RCC 7860 (cell line): Measurements from ENCODE around the gene NDUFAF3.
A peak's percentile ranks its signal among the peaks of the same experiment; 100 is the strongest.

Experiments used
- DNase-seq: peaks from one replicate; pipeline ENCODE4 v3.0.0-alpha.2; 2015; ENCODE audit warnings: low spot score
- FAIRE-seq: peaks from 2 replicates; lab custom pipeline; 2012; peaks lifted over from hg19 to GRCh38; lab: Jason Lieb, UNC

Gene NDUFAF3, protein sequence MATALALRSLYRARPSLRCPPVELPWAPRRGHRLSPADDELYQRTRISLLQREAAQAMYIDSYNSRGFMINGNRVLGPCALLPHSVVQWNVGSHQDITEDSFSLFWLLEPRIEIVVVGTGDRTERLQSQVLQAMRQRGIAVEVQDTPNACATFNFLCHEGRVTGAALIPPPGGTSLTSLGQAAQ

DNA sequence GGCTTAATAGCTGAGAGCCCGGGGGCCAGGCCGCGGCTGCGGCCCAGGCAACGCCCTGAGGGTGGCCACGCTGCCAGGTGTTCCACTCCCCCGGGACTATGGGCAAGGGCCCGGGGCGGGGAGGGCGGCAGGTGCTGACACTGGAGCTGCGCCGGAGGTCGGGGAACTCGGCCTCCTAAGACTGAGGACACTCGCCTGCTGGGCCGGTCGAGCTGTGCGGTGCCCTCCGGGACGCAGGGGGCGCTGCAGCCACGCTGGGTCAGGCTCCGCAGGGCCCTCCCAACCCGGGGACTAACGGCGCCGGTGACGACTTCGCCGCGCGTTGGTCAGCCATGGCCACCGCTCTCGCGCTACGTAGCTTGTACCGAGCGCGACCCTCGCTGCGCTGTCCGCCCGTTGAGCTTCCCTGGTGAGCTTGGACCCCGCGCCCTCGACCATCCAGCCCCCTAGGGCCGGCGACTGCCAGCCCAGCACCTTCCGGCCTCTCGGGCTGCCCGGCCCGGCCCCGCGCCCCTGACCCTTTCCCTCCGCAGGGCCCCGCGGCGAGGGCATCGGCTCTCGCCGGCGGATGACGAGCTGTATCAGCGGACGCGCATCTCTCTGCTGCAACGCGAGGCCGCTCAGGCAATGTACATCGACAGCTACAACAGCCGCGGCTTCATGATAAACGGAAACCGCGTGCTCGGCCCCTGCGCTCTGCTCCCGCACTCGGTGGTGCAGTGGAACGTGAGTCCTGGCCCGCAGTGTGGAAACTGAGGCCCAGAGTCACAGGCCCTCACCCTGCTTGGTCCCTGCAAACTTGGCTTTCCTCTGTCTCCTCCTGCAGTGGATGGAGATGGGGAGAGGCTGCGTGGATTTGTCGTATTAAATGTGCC, at the start of gene NDUFAF3:
Gene NDUFAF3 (plus strand): TSS at position 309 of the 875 bp plus-strand sequence. CDS start 24 bp downstream, at position 333.
- FAIRE-seq (no peak), DNase-seq (peak; percentile 84)

DNA sequence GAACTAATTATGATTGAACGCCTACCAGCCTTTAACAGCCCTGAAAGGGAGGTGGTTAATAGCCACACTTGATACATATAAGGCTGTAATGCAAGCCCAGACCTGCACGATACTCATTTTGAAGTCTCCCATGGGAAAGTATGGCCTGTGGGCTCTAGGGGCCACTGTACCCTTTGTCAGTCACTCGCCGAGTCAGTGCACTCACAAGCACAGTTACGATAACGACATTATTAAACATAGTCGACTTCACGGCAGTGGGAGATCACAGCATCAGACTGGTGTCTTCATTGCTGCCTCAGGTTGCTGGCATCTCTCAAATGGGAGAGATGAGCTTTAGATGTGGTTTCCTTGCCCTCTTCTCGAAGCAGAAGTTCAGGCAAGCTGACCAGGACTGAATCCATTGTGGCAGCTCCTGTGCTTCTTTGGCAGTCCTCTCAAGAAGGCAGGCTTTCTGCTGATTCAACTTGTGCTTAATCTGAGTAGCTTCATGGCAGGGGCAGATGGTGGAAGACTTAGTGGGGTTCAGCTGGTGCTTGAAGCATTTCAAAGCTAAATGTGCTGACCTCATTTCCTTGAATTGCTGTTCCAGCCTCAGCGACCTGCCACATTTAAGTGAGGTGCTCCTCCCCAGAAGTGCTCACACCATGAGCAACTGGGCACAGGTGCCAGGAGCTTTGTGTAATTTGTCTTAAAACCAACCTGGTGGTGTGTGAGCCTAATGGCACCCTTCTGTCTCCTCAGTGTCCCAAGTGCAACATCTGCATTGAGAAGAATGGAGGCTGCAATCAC, 47.7 kb upstream of the NDUFAF3 start:
- FAIRE-seq (no peak), DNase-seq (no peak)

DNA sequence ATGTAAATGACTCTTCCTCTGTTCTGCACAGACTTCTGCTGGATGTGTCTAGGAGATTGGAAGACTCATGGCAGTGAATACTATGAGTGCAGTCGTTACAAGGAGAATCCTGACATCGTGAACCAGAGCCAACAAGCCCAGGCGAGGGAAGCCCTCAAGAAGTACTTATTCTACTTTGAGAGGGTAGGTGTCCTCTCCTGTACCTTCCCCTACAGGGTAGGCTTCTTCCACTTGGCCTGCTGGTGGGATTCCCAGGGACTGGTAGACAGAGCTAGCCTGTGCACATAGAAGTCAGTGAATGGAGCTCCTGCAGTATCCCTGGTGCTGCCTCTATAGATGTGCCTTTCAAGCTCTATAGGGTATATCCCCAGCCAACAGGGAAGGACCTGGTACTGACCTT, 42.5 kb upstream of the NDUFAF3 start:
- no peak for DNase-seq
- FAIRE-seq: no peak

DNA sequence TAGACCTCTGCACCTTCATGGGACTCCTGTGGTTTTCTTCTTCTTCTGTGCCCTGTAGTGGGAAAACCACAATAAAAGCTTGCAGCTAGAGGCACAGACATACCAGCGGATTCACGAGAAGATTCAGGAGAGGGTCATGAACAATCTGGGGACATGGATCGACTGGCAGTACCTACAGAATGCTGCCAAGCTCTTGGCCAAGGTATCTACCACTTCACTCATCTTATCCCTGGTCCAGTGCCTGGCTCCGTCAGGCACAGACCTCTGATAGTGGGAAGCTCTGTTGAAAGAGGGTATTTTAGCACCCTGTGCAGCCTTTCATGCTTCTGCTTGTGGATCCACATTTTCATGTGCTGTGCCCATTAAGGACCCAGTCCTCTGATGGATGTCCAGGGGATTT, 41.6 kb upstream of the NDUFAF3 start:
- DNase-seq: no peak
- no peak for FAIRE-seq

DNA sequence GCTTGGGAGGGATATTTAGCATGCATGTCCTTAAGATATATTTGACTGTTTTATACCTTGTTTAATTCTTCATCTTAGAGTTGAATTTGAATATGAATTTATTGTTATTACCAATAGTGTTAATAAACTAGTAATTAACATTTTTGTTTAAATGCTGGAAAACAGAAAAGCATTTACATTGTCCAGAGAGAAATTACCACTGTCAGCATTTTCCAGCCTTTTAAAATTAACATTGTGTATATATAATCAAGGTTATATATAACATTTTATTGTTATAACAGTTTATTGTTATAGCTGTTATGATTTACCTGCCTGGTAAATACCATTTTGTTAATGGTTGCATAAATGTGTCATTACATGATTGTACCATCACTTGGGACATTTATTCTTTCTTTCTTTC, 39.9 kb upstream of the NDUFAF3 start:
- no peak for FAIRE-seq
- no peak for DNase-seq

DNA sequence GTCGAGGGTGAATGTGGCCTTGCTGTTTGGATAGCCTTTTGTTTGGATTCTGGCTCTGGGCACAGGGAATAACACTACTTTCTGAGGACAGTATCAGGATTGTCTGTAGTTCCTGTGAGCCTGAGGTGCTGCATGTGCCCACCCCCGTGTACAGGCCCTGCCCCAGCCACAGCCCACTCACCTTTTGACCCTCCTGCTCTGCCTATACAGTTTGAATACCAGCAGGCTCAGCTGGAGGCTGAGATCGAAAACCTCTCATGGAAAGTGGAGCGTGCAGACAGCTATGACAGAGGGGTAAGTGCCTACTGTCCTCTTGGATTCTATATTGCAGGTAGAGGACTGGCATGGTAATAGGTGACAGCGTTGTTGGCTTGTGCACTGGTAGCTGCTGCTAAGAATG, 39.2 kb upstream of the NDUFAF3 start:
- DNase-seq: no peak
- FAIRE-seq: no peak

DNA sequence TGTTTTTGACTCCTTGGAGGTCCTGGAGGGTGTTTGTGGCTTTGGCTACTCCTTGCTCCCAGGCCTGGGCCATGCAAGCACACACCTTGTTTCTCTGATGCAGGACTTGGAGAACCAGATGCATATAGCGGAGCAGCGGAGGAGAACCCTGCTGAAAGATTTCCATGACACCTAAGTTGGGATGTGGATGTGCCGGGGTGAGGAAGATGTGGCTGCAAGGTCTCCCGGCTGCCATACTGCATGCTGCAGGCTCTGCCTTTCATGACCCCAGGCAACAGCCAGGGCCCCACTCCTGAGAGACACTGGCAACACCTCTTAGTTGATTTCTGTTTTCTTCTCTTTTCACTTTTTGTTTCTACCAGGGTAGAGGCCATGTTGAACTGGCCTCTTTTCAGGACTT, 38.8 kb upstream of the NDUFAF3 start:
- FAIRE-seq (no peak), DNase-seq (no peak)

DNA sequence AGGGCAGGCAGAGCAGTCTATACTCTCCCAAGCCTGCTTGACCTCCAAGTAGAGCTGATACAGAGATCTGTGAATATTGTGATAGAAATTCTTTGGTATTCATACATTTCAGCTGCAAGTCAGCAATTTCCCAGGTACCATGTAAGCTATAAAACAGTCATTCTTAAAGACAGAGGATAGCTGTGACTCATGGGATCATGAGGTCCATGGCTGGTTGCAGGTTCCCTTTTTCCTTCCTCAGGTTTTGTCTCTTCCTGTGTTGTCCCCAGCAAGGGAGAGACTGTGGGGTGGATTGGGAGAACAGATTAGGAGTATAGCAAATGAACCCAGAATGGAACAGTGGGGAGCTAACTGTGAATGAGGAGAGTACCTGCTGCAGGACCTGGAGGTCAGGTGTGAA, 37.3 kb upstream of the NDUFAF3 start:
- no peak for DNase-seq
- FAIRE-seq: no peak

DNA sequence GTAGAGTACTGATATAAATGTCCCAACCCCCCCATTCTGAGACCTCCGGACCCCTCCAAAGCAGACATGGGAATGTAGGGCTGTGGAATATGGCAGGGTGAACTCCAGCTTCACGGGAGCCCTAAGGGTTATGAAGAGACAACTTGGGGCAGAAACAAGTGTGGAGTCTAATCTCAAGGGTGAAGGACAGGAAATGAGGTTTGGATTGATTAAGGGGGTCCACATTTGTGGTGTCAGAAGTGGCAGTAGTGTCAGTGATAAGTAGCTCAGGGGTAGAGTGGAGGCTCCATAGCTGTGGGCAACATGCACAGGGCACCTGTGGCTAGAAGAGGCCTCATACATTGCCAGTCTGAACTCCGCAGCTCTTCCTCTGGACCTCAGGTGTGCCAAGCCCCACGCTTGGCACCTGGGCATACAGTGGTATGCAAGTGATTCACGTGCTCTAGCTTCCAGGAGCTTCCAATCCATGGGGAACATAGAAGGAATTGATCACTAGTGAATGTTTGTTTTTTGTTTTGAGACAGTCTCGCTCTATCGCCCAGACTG, 36.0 kb upstream of the NDUFAF3 start:
- no peak for DNase-seq
- FAIRE-seq: no peak

DNA sequence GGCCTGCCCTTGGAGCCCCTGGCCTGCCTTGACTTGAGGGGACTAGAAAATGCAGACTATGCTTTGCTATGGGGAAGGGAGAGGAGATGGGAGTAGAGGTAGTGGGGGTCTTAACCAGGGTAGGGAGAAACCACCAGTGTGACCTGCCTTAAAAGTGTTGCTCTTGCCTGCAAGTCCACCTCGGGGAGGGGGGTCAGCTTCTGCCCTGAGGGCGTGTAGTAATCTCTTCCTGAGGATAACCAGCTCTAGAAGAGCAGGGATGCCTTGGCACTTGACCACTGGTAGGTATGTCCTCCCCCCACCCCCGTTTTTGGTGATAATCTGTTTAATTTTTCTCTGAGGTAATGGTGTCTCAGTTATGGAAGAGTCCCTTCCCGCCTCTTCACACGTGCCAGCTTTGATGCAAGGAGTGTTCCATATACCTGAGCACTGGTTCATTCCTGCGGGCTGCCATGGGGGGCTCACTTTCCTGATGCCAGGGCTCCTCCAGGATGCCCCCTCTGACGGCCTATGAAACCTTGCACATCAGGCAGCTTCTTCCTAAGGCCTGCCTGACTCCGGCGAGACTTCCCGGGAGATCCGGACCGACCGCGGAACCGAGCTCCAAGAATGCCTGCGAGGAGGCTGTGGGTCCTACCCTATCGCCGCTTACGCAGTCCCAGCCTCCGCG, 32.7 kb upstream of the NDUFAF3 start:
- DNase-seq (no peak), FAIRE-seq (no peak)

DNA sequence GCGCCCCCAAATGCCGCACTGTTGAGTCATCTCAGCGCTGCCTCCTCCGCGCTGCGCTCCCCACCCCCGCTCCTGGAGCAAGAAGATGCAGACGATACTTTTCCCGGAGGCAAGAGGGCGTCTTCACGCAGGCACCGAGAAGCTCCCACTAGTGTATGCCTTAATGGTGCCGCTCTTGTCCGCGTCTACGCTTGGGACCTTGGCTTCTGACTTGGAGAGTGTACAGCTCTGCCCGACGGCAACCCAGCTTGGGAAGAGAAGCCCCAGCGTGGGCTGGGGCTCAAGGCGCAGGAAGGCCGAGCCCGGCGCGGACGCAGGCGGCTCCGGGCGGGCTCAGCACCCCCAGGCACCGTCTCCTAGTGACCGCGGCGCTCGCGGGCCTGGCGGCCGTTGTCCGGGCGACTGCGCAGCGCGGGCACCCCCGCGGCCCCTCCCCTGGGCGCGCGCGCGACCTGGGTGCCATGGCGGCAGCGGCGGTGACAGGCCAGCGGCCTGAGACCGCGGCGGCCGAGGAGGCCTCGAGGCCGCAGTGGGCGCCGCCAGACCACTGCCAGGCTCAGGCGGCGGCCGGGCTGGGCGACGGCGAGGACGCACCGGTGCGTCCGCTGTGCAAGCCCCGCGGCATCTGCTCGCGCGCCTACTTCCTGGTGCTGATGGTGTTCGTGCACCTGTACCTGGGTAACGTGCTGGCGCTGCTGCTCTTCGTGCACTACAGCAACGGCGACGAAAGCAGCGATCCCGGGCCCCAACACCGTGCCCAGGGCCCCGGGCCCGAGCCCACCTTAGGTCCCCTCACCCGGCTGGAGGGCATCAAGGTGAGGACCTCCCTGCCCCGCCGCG, 31.9 kb upstream of the NDUFAF3 start, which contains the start of gene P4HTM:
Gene P4HTM (plus strand): TSS at position 446 of the 840 bp plus-strand sequence. CDS start 16 bp downstream, at position 462.
- DNase-seq (peak; percentile 85), FAIRE-seq (peak; percentile 47)

DNA sequence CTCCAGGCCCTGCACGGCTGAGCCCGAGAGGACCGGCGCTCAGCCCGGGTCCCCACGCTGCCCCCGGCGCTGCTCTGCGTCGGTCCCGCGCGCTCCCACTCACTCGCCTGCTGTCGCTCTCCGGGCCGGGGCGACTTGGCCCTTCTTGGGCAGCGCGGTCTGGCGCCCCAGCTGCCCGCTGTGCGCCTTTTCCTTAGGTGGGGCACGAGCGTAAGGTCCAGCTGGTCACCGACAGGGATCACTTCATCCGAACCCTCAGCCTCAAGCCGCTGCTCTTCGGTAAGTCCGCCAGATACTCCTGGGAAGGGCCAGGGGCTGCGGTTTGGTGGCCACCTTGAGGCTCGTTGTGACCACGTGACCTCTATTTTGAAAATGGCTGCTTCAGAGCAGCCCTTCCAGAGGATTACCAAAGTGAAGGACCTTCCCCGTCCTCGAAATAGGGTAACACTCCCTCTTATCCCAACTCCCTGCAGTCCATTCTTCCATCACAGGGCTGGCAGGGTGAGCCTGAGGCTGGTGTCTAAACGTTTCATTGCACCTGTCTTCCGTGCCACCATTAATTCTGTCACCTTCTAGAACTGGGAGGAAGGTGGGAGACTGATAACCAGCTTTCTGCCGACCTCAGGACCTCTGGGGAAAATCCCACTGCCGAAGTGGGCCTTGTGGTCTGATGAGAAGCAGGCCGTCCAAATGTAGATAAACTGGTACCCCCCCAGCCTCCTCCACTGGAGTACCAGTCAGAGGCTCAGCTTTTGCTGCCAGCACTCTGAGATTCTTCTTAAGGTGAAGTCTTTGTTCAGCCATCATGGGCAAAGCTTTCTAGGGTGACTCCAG, 31.1 kb upstream of the NDUFAF3 start:
- DNase-seq: no peak
- no peak for FAIRE-seq

DNA sequence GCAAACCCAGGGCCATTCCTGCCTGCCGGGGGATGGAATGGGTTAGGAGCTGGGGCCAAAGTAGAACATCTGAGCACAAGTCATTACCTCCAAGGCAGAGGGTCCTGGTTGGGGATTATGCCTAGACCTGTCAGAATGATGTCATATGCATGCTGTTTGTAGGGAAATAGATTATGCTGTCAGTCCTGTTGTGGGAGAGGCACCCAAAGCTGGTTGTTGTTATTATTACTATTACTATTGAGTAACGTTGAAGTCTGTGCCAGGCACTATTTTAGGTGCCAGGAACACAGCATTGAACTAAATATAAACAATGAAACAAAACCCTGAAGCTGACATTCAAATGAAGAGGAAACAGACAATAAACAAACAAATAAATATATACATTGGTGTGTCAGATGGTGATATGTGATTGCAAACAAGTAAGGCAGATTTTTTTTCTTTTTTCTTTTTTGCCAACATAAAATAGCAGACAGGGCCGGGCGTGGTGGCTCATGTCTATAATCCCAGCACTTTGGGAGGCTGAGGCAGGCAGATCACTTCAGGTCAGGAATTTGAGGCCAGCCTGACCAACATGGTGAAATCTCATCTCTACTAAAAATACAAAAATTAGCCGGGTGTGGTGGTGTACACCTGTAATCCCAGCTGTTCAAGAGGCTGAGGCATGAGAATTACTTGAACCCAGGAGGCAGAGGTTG, 29.9 kb upstream of the NDUFAF3 start:
- DNase-seq: no peak
- FAIRE-seq: no peak

DNA sequence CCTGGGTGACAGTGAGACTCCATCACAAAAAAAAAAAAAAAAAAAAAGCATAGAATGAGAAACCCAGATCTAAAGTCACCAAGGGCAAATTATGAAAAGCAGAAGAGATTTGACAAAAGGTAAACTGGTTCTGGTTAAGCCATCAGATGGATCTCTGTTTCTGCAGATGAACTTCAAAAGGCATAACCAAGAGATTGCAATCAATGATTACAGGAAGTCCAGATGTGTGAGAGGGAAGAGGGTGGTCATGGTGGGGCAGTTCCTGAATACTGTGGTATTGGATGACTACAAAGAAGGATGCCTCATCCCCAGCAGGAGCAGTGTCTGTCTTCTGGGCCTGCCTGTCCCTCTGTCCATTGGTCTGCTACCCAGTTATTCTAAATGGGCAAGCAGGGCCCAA, 28.1 kb upstream of the NDUFAF3 start:
- FAIRE-seq (no peak), DNase-seq (no peak)

DNA sequence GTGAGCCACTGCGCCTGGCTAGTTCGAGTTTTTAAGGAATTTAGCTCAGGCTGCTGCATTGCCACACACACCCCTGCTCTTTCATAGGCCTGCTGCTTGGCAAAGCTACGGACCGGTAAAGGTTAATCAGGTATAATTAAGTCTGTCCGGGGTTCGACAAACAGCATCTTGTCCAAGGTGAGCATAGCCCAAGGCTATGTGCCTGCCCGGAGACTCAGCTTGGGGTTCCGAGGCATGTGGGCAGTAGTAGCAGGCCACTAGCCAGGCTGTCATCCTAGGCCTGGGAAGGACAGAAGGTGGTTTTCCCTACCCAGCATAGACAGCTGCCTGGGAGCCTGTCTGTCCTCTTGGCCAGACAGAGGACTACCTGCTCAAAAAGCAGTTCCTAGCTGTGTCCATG, 25.3 kb upstream of the NDUFAF3 start:
- no peak for FAIRE-seq
- DNase-seq: no peak

DNA sequence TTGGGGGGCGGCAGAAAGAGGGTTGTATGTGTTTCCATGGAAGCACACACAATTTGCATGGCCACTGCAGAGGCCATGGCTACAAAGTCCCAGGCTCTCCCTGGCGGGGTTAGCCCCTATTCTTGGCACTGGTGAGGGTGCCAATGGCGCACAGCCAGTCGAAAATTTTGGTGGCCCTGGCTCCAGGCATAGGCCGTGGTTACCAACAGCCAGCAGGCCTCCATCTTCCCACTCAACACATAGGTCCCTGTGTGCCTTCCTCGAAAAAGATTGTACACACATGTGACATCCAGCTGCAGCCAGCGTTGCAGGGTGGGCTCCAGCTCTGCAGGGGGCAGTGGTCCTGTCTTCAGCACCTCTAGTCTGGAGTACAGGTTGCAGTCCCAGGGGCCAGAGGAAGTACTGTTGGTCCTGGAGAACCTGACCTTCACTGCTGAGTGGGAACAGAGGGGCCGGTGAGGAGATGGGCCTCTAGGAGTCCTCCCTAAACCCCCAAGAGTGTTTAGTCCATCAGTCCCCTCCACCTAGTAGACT, 24.8 kb upstream of the NDUFAF3 start:
- FAIRE-seq (no peak), DNase-seq (no peak)

DNA sequence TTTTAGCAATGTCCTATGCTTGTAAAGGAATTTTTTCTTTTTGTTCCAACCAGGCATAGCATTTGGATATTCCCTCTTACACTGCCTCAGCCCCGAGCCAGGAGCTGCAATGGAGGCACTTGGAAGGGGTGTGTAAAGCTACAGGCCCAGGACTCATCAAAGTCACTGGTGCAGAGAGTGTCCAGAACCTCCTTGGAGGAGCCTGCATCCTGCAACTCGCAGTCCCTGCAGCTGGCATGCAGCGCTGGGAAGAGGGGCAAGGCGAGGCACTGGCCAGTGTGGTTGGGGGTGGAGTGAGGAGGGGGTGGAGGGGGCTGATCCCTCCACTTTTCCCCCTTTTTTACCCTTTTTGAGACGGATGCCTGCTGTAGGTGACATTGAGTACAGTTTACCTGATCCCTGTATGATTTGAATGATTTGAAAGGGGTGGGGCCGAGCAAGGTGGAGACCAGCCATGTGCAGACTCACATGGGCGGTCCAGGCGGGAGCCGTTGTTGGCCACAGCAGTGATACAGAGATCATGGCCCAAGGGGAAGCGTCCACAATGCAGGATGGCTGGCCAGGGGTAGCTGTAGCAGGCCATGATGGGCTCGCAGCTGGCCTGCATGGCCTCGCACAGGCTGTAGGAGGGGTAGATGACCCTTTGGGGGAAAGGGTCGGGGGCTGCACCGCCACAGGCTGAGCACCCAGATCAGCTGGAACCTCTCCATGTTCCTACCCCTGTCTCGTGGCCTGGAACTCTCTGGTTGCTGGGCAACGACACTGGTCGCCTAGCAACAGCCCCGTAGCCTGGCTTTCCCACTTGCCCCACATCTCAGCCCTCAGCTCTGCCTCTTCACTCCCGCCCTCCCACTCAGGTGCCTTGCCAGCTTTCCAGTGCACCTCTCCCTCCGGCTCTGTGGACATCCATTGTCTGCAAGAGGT, 23.9 kb upstream of the NDUFAF3 start:
- DNase-seq: no peak

More for the DNA sequence above, 23.9 kb upstream of the NDUFAF3 start:
- no peak for FAIRE-seq
